HG02571 (cell line): ENCODE results near the gene RAPGEF2.
A peak's percentile ranks its signal among the peaks of the same experiment; 100 is the strongest.
"Not testable (repeated sequence)": the region's sequence is repeated elsewhere in the genome, so short reads cannot be mapped to it uniquely, and the experiment has no call there.

Experiments
- ATAC-seq: cut with Tn5 transposase; IDR thresholded peaks from one replicate; pipeline ENCODE4 v1.9.1; 2021; ENCODE audit warnings: mild to moderate bottlenecking, moderate library complexity; ENCODE audit not compliant: unreplicated experiment

Gene RAPGEF2

DNA sequence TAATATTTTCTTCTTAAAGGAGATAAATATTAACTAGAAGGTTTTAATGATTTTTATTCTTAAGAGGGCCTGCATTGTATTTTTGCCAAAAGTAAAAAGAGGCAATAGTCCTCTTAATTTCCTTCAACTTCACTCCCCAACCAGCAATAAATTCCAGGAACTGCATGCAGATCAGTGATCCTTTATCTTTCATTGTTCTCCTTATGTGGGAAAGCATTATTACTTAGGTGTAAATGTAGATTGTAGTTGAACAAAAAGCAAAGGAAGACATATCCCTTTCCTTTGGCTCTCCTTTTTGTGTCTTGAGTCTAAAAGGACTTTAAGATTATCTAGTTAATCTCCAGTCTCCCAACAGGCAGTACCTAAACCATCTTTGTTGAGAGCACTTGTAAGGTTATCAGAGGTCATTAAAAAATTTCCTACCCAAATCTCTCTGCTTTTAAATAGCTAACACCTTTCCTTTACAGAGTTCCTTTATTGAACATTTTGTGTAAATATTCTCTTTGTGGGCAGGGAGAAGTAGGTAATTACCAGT is 55.3 kb downstream of the RAPGEF2 start:
- ATAC-seq = no peak

DNA sequence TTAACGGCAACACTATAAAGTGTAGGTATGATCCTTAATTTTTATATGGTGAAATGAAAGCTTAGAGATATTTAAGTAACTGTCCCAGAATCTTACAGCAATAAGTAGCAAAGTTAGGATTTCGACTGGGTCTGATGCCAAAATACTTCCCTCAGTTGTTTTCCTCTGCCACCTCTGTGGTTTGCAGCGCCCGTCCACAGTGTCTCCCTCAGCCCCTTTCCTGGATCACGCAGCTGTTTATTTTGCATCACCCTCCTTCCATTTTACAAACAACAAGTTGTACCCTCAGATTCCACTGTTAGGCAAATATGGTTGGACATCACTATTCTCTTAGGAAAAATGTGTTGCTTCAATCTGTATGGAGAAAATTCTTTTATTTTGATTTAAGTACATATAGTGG is 56.1 kb downstream of the RAPGEF2 start:
- no peak for ATAC-seq

DNA sequence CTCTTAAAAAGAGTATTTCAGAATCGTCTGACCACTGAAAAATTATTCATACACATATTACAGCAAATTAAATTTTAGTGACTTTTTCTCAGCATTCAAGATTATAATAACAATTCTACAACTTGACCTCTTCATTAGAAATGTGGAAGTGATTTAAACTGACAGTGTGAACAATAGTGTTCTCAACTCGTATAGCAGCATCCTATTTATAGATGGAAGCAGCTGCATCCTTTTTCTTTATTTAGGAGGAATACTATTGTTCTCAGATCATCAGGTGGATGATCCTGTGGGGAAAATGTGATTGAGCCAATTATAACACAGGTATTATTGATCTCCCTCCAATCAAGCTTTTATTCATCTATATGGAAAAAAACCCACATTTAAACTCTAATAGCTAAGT is 56.7 kb downstream of the RAPGEF2 start:
- no peak for ATAC-seq

DNA sequence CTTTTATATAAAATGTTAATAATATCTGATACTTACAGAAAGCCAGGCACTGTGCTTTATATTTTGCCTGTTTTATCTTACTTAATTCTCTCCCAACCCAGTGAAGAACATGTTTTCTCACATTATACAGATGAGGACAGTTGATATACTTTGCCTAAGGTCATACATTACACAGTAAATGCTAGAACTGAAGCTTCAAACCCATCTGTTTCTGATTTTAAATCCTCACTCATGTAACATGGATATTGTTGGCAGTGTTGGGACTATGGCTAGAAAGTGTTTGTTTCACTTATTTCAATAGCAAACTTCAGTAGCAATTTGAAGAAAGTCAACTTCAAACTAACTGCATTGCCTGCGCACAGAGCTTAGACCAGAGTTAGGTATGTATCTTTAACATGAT is 57.4 kb downstream of the RAPGEF2 start:
- no peak for ATAC-seq

DNA sequence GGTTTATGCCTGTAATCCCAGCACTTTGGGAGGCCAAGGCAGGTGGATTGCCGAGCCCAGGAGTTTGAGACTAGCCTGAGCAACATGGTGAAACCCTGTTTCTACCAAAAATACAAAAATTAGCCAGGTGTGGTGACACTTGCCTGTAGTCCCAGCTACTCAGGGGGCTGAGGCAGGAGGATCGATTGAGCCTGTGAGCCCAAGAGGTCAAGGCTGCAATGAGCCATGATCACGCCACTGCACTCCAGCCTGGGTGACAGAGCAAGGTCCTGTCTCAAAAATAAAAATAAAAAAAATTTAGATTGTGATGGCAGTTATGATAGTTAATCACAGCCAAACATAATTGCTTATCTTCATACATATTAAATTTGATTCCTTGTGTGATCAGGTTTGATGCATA is 58.6 kb downstream of the RAPGEF2 start:
- ATAC-seq = not testable (repeated sequence)

DNA sequence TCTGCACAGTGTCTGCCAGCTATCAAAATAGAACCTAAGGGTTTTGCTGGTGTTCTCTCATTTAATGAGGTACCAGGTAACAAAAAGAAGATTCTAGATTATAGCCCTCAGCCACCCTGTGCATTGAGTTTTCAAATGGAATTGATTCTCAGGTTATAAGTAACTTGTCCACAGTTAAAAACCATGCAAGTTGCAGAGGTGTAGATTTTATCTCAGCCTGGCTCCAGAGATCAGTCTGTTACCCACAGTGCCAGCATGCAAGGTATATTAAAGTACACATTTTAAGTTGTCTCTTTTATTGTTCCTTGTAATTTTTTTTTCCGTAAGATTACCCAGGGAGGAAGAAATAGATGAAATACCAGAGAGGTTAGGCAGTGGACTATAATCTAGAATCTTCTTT is 59.7 kb downstream of the RAPGEF2 start:
- no peak for ATAC-seq

DNA sequence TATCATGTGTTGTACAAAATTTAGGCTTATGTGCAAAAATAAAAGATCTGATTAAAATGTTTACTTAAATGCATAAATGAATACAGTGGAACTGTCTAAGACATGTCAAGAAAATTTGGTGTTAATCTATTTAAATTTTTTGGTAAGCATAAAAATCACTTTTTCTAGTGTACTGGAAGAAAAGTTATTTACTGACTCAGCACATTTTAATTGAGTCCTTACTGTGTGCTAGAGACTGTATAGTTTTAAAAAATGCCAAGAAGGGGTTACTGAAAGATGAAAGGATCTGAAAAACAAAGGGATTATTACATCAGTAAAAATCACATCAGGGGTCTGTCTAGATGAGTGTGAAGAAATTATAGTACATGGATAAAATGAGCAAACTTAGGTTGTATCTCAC is 60.6 kb downstream of the RAPGEF2 start:
- ATAC-seq = no peak

DNA sequence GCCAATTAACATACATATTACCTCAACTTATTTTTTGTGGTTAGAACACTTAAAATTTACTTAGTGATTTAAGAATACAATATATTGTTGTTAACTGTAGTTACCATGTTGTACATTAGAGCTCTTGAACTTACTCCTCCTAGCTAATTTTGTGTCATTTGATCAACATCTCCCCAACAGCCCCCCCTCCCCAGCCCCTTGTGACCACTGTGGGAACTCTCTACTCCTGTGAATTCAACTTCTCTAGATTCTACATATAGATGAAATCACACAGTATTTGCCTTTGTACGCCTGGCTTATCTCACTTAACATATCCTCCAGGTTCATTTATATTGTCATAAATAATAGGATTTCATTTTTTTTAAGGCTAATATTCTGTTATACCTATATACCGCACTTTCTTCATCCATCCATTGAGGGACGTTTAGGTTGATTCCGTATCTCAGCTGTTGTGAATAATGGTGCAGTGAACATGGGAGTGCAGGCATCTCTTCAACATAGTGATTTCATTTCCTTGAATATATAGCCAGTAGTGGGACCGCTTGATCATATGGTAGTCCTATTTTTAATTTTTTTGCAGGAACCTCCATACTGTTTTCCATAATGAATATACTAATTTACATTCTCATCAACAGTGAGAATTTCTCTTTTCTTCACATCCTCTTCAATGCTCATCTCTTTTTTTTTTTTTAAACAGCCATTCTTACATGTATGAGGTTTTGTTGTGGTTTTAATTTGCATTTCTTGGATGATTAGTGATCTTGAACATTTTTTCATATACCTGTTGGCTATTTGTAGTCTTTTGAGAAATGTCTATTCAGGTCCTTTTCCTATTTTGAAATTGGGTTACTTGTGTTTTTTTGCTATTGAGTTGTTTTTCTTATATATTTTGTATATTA is 66.8 kb downstream of the RAPGEF2 start:
- ATAC-seq = peak; percentile 55

DNA sequence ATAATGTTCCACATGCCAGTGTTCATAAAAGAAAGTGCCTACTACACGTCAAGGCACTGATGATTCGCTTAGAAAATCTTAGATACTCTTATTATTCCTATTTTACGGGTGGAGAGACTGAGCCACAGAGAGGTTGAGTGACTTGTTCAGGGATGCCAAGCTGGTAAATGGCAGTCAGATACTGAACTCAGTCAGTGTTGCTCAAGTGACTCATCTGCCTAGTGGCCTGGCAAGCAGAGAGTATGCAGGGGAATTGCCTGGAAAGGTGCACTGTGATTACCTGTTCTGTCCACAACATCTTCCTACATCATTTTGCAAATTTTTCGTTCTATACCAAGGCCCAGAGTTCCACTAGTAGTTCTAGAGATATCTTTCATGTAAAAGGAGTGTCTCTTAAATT is 68.4 kb downstream of the RAPGEF2 start:
- no peak for ATAC-seq

DNA sequence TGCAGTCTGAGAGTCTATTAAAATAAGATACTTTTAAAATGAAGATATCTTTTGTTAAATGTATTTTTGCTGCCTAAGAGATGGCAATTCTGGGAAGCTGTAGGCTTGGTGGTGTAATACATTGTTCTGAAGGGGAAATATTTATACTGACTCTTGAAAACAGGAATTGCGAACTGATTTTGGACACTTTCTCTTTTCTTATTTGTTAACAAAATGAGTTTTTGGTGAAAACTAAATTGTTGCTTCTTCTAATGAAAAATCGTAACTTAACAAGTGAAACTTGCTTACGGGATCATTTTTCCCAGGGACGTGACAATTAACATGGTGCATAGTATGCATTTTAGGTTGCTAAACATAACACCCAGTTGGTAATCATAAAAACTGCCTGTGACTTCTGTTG is 71.0 kb downstream of the RAPGEF2 start:
- ATAC-seq = no peak

DNA sequence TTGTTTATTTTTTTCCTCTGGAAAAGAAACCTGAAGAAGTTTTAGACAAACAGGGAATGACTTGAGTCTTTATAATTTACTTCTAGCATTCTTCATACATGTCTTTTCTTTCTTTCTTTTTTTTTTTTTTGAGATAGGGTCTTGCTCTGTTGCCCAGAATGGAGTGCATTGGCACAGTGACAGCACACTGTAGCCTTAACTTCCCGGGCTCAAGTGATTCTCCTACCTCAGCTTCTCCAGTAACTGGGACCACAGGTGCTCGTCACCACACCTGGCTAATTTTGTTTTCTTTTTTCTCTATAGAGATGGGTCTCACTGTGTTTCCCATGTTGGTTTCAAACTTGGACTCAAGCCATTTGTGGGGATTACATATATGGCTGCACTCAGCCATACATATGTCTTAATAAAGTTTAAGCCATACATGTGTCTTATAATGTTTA is 71.8 kb downstream of the RAPGEF2 start:
- ATAC-seq = no peak

DNA sequence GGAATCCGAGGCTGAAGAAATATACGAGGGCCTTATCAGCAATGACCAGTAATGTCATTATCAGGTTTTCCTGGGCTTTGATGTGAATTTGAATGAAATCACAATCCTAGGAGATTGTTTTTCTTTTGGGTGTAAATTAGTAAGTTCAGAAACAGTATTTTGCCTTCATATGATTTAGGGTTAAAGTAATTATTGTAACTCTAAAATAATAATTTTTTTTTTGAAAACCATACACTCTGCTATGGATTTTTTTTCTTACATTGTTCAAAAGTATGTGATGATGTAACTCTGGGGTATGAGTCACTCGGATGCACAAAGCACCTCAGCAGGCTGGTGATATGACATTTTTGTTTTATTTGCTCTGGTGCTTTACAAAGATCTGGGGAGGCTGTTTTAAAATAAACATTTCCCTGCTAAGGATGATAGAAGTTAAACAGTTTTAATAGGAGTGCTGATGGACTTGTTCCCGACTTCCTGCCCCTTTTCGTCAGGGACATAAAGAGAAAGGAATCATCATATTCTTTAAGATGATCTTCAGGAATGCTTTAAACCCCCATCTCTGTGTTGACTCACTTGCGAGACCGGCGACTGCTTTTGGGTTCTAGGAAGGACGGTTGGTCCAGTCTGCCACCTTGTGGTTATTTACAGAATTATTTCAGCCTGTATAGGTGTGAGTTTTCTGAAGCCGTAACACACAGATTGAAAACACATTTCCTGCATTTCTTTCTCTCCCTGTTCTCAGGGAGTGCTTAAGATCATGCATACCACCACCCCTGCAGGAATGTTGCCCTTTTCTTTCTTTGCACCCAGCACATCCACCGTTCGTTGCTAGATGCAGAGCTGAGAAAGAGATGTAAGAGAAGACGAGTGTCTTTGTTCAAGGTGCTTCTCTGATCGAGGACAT is 72.5 kb downstream of the RAPGEF2 start:
- peak; percentile 55 for ATAC-seq

DNA sequence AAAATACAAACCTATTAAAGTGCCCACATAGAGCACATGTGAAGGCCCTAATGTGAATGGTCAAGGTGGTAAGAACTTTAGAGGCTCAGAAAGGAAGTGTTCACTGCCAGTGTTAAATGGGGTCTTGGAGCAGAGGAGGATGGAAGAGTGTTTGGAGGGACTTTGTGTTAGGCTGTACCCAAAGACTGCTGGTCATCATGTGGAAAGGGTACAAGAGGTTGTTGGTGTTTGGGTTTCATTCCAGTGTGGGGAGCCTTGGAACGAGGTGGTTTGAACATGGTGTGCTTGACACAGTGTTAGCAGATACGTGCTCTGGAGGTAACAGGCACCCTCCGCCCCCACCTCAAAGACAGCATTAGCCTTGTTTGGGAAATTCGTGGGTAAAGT is 73.1 kb downstream of the RAPGEF2 start:
- no peak for ATAC-seq

DNA sequence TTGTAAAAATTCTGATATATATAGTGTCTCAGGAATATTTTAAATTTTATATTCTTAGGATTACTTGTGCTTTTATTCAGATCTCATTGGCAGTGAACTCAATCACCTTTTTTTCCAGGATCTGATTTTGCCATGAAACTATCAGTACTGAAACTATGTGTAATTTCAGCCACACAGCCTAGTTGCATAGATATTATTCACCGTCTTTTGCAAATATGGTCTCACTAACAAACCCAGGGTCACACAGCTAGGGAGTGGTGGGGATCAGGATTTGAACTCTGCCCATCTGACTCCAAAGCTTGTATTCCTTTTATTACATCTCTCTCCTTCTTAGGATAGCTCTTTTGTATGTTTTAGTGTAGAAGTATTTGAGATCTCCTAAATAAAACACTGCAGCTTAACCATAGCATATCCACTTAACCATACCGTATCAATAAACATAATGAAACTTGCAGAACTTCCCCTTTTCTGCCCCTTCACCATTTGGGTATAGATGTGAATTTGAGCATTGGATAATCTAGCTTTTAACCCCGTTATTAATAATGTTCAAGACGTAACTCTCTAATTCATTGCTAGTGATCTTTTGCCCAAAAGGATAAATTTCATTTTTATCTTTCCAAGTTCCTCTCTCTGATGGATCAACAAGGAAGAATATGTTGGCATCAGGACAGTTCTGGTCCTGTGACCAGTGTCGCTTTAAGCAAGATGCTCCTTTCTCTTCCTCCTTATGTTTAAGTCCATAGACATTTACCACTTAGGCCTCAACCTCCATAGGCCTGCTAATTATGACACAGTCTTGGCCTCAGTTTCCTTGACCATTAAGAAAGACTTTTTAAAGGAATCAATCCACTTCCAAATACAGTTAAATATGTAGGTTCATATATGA is 74.6 kb downstream of the RAPGEF2 start:
- ATAC-seq = no peak

DNA sequence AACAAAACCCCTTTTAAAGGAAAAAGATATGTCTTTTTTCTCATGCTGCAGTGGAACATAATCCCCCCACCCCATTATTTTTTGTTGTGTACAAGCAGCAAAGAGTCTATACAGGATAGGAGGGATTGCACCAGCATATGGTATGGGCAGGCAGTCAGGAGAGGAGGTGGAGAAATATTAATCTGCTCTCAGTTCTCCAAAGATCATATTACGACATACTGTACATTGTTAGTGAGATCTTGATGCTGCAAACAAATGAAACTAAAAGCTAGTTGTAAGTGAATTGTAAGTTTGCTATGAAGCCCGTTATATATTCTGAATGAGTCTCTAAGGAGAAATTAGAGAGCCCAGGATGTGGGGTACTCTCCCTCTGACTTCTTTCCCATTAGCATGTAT is 75.3 kb downstream of the RAPGEF2 start:
- ATAC-seq = no peak

DNA sequence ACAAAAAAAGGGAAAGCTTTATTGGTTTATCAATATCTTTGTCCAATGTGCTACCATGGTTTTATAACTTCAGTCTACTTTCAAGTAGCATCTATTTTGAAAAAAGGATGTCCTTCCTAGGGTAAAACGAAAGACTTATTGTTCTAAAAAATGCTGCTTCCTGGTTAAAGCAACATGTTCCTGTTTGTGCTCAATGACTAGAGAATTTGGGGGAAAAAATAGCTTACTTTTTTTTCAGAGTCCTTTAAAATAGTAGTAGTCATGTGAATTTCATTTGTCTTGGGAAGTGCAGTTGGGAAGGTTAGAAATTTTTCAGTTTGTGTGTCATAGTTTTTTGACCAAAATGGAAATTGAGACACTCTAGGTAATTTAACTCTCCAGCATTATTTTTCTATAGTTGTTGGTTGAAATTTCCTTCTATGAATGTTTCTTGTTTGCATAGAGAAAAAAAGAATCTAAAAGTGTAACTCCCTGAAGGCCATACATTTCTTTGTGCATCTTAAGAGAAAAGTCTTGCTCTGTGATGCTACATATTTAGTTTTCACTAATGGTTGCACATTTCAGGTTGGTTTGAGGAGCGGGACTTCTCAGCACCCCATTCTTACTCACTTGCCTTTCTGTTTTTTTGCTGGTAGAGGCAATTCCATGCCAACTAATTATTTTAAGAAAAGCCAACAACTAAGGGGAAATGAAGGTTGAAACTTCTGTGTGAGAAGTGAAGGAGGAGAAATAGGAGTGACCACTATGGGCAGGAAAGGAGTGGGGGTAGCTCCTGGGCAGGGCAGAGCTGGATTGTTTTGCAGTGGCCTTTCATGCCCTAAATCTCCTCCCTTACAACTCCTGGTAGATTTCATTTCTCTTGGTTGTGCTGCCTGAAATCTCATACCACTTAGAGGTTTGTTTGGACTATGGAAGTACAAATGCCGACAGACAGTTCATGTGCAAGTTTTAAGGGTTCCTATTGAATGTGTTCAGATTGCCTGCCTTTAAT is 76.4 kb downstream of the RAPGEF2 start:
- ATAC-seq = no peak

DNA sequence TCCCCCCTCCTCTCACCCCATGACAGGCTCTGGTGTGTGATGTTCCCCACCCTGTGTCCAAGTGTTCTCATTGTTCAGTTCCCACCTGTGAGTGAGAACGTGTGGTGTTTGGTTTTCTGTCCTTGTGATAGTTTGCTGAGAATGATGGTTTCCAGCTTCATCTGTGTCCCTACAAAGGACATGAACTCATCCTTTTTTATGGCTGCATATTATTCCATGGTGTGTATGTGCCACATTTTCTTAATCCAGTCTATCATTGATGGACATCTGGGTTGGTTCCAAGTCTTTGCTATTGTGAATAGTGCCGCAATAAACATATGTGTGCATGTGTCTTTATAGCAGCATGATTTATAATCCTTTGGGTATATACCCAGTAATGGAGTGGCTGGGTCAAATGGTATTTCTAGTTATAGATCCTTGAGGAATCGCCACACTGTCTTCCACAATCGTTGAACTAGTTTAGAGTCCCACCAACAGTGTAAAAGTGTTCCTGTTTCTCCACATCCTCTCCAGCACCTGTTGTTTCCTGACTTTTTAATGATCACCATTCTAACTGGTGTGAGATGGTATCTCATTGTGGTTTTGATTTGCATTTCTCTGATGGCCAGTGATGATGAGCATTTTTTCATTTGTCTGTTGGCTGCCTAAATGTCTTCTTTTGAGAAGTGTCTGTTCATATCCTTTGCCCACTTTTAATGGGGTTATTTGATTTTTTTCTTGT is 81.2 kb downstream of the RAPGEF2 start:
- not testable (repeated sequence) for ATAC-seq

DNA sequence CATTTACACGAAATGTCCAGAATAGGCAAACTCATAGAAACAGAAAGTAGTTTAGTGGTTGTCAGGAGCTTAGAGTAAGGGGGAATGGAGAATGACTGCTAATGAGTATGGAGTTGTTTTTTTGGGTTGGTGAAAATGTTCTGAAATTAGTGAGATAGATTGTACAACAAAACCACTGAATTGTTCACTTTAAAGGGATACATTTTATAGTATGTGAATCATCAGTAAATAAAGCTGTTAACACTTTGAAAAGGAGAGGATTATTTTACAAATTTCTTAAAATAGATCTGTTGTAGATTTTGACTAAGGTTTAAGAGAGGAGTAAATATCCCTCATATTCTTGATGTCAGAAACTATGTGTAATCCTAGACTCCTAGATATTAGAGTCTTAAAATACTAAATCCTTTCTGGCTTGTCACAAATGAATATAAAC is 82.7 kb downstream of the RAPGEF2 start:
- no peak for ATAC-seq

DNA sequence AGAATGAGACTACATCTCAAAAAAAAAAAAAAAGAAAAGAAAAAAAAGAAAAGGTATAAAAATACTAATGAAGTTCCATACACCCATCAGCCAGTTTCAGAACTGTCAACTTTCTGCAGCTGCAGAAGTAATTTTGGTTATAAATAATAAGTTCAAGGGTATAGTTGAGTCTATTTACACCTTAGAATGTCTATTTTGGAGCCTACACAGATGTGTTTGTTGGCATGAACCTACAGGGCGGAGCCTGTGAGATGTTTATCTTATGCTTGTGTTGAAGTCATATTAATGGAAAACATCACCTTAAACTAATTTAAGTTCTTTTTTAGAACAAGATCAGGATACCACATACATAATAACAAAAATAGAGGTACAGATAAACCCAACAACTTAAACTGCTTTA is 85.8 kb downstream of the RAPGEF2 start:
- ATAC-seq = no peak
